HEK293 (cell line): ENCODE results near the gene TMEM255B.
A peak's percentile ranks its signal among the peaks of the same experiment; 100 is the strongest.

Source experiments
- FEZF1 ChIP-seq: fragments of 450-650 bp; formaldehyde crosslinking; IDR thresholded peaks from 2 replicates; pipeline ENCODE4 v1.5.1; 2016; ENCODE audit warnings: missing biosample characterization, missing genetic modification characterization
- GLIS2 ChIP-seq: fragments of 450-650 bp; formaldehyde crosslinking; IDR thresholded peaks from 2 replicates; pipeline ENCODE4 v1.5.1; 2016; ENCODE audit warnings: missing biosample characterization, missing genetic modification characterization
- IKZF3 ChIP-seq: fragments of 450-650 bp; IDR thresholded peaks from 2 replicates; pipeline ENCODE4 v1.5.0; 2018; ENCODE audit warnings: missing biosample characterization, mild to moderate bottlenecking, missing genetic modification characterization, moderate library complexity
- PRDM6 ChIP-seq: fragments of 450-650 bp; formaldehyde crosslinking; IDR thresholded peaks from 2 replicates; pipeline ENCODE4 v1.5.1; 2017; ENCODE audit warnings: missing biosample characterization, missing genetic modification characterization
- ZBTB11 ChIP-seq: fragments of 450-650 bp; formaldehyde crosslinking; conservative IDR thresholded peaks from 2 replicates; pipeline ENCODE4 v1.5.1; 2016; ENCODE audit warnings: low read depth, missing biosample characterization, missing genetic modification characterization
- ZBTB17 ChIP-seq: fragments of 450-650 bp; formaldehyde crosslinking; IDR thresholded peaks from 2 replicates; pipeline ENCODE4 v1.5.1; 2016; ENCODE audit warnings: missing biosample characterization, missing genetic modification characterization
- ZBTB21 ChIP-seq: fragments of 450-650 bp; formaldehyde crosslinking; IDR thresholded peaks from 2 replicates; pipeline ENCODE4 v1.5.1; 2017; ENCODE audit warnings: missing biosample characterization, missing genetic modification characterization
- ZBTB44 ChIP-seq: fragments of 450-650 bp; IDR thresholded peaks from 2 replicates; pipeline ENCODE4 v1.5.1; 2018; ENCODE audit warnings: missing biosample characterization, mild to moderate bottlenecking, missing genetic modification characterization
- ZBTB48 ChIP-seq: fragments of 450-650 bp; formaldehyde crosslinking; IDR thresholded peaks from 2 replicates; pipeline ENCODE4 v1.5.1; 2016; ENCODE audit warnings: missing biosample characterization, missing genetic modification characterization
- ZNF335 ChIP-seq: fragments of 450-650 bp; formaldehyde crosslinking; conservative IDR thresholded peaks from 2 replicates; pipeline ENCODE4 v1.5.1; 2016; ENCODE audit warnings: missing biosample characterization, missing genetic modification characterization
- ZNF600 ChIP-seq: fragments of 450-650 bp; formaldehyde crosslinking; IDR thresholded peaks from 2 replicates; pipeline ENCODE4 v1.5.1; 2016; ENCODE audit warnings: missing biosample characterization, missing genetic modification characterization
- ZNF610 ChIP-seq: fragments of 450-650 bp; formaldehyde crosslinking; IDR thresholded peaks from 2 replicates; pipeline ENCODE4 v1.5.1; 2016; ENCODE audit warnings: missing biosample characterization, missing genetic modification characterization, borderline replicate concordance
- ZNF621 ChIP-seq: fragments of 450-650 bp; formaldehyde crosslinking; IDR thresholded peaks from 2 replicates; pipeline ENCODE4 v1.5.1; 2017; ENCODE audit warnings: missing biosample characterization, missing genetic modification characterization
- ZNF692 ChIP-seq: fragments of 450-650 bp; formaldehyde crosslinking; IDR thresholded peaks from 2 replicates; pipeline ENCODE4 v1.5.1; 2016; ENCODE audit warnings: missing biosample characterization, missing genetic modification characterization
- ZNF747 ChIP-seq: fragments of 450-650 bp; formaldehyde crosslinking; IDR thresholded peaks from 2 replicates; pipeline ENCODE4 v1.5.1; 2016; ENCODE audit warnings: missing biosample characterization, missing genetic modification characterization
- ZNF777 ChIP-seq: fragments of 450-650 bp; formaldehyde crosslinking; IDR thresholded peaks from 2 replicates; pipeline ENCODE4 v1.5.1; 2017; ENCODE audit warnings: missing biosample characterization, missing genetic modification characterization, borderline replicate concordance
- ZNF785 ChIP-seq: fragments of 450-650 bp; formaldehyde crosslinking; IDR thresholded peaks from 2 replicates; pipeline ENCODE4 v1.5.1; 2016; ENCODE audit warnings: missing biosample characterization, missing genetic modification characterization
- ZNF791 ChIP-seq: fragments of 450-650 bp; formaldehyde crosslinking; IDR thresholded peaks from 2 replicates; pipeline ENCODE4 v1.5.1; 2016; ENCODE audit warnings: missing biosample characterization, missing genetic modification characterization
- ZSCAN4 ChIP-seq: fragments of 450-650 bp; formaldehyde crosslinking; IDR thresholded peaks from 2 replicates; pipeline ENCODE4 v1.5.1; 2017; ENCODE audit warnings: missing biosample characterization, missing genetic modification characterization

The TMEM255B gene

GRCh38 chr13:113835461-113836270 lies 76.6 kb downstream of the TMEM255B start (continued):
- no peak for TF ChIP-seq ZBTB44 (tag by site-specific recombination)
- no peak for TF ChIP-seq ZNF791 (tag by site-specific recombination)
- no peak for TF ChIP-seq ZNF692
- TF ChIP-seq ZNF785, result no peak
- TF ChIP-seq ZBTB11 (tag by site-specific recombination), result no peak
- 0 out of 2 replicates have a peak, but pooled peaks have one; percentile 28 for TF ChIP-seq GLIS2 (tag by site-specific recombination)
- TF ChIP-seq ZBTB17 (tag by site-specific recombination), result no peak
- TF ChIP-seq ZNF621, result no peak
- TF ChIP-seq PRDM6 (tag by site-specific recombination), result peak; percentile 66; the same call in 1 of the 2 replicates
- TF ChIP-seq ZNF777, result no peak
- no peak for TF ChIP-seq ZNF747 (tag by site-specific recombination)
- TF ChIP-seq ZSCAN4 (tag by site-specific recombination), result no peak
- no peak for TF ChIP-seq ZBTB21 (tag by site-specific recombination)
- TF ChIP-seq ZNF610 (tag by site-specific recombination), result no peak
- no peak for TF ChIP-seq ZNF335 (tag by site-specific recombination)
- TF ChIP-seq IKZF3 (tag by site-specific recombination), result 0 out of 2 replicates have a peak, but pooled peaks have one; percentile 14
- no peak for TF ChIP-seq ZNF600 (tag by site-specific recombination)
- TF ChIP-seq FEZF1 (tag by site-specific recombination), result peak; percentile 92
- TF ChIP-seq ZBTB48 (tag by site-specific recombination), result no peak
